Endometrial microvascular endothelial cells (primary cell): ENCODE measurements around the gene ZBED2. TPM values are rescaled to one million over a fixed set of nuclear protein-coding genes. Genes with fewer than 3 reads are reported as not detected.
"Not testable (repeated sequence)": the region's sequence is repeated elsewhere in the genome, so short reads cannot be mapped to it uniquely, and the experiment has no call there.

Experiments
- in situ Hi-C: cut with HindIII; loops from 2 replicates; pipeline ENCODE4 v1.10.0; 2017; ENCODE audit warnings: low sequenced_read_pairs, low pct_unique_long_range_greater_than_20kb; ENCODE audit errors: inconsistent ontology term
- total RNA-seq: library from RNA; depleted of rRNA; stranded (reverse); fragments of >200 nt; gene quantifications from one replicate; pipeline ENCODE4 v1.2.3, GENCODE V29; 2015; ENCODE audit errors: inconsistent ontology term

The ZBED2 gene
- total RNA-seq = not detected

DNA sequence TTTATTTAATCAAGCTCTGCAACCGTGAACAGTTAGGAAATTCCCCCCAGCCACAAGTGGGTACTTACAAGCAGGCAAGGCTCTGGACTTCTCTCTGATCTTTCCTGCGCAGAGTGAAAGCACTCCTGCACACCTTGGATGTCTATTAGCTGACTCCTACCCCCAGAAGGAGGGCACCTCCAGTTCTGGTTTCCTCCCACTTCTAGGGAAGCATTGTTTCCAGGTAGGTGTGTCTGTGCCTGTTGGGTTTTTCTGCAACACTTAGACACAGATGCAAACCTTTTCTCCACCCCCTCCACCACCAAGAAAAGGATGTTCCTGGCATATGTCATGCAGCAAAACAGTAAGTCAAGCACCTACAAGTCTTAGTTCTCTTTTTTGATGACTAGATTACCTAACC is at the start of gene ZBED2:
ZBED2 (minus strand) TSS at position 115 of the 400 bp plus-strand sequence. CDS start 1,145 bp downstream, outside the sequence.
- in situ Hi-C loops = no loop called here

DNA sequence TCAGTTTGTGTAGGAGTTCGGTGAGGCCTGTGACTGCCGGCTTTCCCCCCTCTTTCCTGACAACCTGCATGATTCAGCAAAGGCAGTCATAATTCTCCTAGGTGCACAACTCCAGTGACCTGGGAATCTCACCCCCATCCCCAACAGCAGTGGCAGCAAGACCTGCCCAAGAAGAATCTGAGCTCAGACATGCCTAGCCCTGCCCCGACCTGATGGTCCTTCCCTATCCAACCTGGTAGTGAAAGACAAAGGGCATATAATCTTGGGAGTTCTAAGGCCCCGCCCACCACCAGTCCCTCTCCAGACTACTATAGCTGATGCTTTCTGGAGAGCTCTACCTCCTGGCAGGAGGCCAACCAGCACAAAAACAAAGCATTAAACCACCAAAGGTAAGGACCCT is 44.2 kb upstream of the ZBED2 start:
- in situ Hi-C loops = no loop called here

- in situ Hi-C loops = no loop called here
Measured at GRCh38 chr3:111636366-111636885, 41.3 kb upstream of the ZBED2 start.

GRCh38 chr3:111635403-111635802 is 40.3 kb upstream of the ZBED2 start:
- in situ Hi-C loops = no loop called here

DNA sequence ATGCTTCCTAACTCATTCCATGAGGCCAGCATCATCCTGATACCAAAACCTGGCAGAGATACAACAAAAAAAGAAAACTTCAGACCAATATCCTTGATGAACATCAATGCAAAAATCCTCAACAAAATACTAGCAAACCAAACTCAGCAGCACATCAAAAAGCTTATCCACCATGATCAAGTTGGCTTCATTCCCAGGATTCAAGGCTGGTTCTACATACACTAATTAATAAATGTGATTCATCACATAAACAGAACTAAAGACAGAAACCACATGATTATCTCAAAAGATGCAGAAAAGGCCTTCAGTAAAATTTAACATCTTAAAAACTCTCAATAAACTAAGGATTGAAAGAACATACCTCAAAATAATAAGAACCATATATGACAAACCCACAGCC is 35.5 kb upstream of the ZBED2 start:
- in situ Hi-C loops = not testable (repeated sequence)

GRCh38 chr3:111629018-111629417 is 33.9 kb upstream of the ZBED2 start:
- in situ Hi-C loops = not testable (repeated sequence)

GRCh38 chr3:111627092-111627491 is 31.9 kb upstream of the ZBED2 start:
- in situ Hi-C loops = no loop called here

DNA sequence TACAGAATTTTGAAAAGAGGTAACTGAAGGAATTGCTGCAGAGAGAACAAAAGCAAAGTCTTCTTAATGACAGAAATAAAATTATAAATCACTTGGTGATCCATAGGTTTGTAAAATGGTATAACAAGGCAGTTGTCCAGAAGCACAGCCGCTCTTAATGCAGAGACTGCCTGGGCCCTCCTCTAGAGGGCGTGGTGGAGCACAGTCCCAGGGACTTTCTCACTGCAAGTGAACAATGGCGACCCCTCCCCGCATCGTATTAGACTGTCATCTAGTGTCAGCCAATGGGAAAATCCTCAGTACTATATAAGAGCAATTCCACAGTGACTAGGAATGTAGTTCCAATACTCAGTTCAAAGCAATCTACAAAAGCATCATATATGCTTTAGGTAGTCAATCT is 26.4 kb upstream of the ZBED2 start:
- in situ Hi-C loops = no loop called here

DNA sequence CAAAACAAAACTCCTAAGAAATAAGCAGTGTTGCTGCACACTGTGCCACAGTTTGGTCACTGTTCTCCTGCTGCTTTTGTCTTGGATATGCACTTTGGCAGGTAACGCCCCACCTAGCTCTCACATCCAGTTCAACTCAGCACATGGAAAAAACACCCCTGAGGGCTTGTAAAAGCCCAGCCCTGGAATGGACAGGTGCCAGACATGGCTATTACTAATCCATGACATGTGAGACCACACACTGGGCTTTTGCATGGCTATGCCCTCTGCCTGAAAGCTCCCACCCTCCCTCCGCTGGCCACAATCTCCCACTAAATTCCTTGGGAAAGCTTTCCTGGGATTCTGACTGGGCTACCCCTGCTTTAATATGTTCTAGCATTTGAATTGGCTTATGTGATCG is 24.7 kb upstream of the ZBED2 start:
- in situ Hi-C loops = no loop called here

GRCh38 chr3:111618945-111619344 is 23.8 kb upstream of the ZBED2 start:
- in situ Hi-C loops = no loop called here

GRCh38 chr3:111617912-111618601 is 22.9 kb upstream of the ZBED2 start:
- in situ Hi-C loops = no loop called here

DNA sequence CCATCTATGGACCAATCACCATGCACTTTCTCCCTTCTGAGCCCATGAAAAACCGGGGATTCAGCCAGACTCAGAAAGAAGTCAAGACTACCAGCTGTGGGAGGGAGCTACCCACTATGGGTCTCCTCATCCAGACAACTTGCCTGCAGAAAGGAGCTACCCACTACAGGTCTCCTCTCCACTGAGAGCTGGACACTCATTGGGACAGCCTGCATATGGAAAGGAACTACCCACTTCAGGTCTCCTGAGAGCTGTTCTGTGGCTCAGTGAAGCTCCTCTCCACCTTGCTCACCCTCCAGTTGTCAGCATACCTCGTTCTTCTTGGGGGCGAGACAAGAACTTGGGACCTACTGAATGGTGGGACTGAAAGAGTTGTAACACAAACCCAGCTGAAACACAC is 22.3 kb upstream of the ZBED2 start:
- in situ Hi-C loops = no loop called here

DNA sequence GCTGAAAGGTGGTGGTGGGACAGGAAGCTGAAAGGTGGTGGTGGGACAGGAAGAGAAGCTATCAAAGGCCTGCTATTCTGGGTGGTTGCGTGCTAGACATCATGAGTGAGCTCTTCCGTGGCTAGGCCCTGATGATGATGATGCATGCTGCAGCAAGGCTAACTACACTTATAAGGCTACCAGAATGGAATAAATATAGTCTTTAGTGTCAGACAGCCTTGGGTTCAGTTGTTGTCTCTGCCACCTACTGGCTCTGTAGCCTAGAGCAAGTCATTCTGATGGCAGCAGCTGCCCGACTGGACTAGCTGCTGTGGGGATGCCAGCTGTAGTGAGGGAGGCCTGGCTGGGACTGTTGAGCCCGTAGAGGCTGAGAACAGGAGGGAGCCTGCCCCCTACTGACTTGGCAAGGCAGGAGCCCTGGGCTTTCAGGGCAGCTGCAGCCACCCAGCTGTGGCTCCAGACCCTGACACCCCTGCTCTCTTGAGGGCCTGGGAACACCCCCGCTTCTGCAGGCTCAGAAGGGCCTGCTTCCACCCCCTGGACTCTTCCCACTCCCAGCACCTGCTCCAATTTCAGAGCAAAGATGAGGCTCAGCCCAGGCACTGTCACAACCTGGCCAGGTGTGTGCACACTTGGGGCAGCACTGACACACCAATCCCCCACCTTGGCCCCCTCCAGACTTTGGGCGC is 21.4 kb upstream of the ZBED2 start:
- in situ Hi-C loops = no loop called here

GRCh38 chr3:111615880-111616279 is 20.7 kb upstream of the ZBED2 start:
- in situ Hi-C loops = no loop called here

GRCh38 chr3:111613294-111613693 is 18.1 kb upstream of the ZBED2 start:
- in situ Hi-C loops = no loop called here

GRCh38 chr3:111610612-111611054 is 15.5 kb upstream of the ZBED2 start:
- in situ Hi-C loops = no loop called here

GRCh38 chr3:111610189-111610588 is 15.0 kb upstream of the ZBED2 start:
- in situ Hi-C loops = no loop called here

GRCh38 chr3:111609700-111610099 is 14.6 kb upstream of the ZBED2 start:
- in situ Hi-C loops = no loop called here

GRCh38 chr3:111608383-111608782 is 13.2 kb upstream of the ZBED2 start:
- in situ Hi-C loops = no loop called here

DNA sequence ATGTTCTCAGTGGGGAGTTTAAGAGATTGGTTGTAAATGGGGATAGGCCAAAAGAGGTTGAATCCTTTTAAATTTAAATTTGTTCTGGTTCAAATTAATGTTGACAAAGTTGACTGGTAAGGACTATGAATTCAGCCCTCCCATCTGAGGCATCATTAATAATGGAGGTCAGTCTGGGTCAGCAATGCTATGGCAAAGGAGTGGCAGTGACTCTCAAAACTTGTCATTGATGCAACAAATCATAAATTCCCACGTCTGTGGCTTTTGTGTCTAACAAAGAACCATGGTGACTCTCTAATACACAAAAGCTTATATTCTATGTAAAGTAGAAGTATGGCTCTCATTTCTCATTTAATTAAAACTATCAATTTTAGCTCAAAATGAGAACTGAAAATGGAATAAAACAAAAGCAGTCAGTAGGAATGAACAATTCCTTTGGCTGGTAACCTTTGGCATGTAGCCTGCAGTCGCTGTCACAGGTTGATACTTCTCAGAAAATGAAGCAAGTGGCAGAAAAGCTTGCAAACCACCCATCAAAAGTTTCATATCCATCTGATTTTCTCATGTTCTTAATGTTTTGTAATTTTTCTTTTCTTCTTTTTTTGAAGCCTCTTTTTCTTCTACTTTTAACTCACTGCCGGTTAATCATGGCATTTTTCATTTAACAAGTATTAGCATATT is 12.2 kb upstream of the ZBED2 start:
- in situ Hi-C loops = no loop called here
